Measurements from ENCODE around the gene YTHDF1.

YTHDF1 gene

GRCh38 chr20:63173552-63174191 lies 42.3 kb downstream of the YTHDF1 start:
- TF ChIP-seq CTCF (IDR thresholded peaks at IDR 0.05; ENCODE audit: low read length), result no peak
- no peak for TF ChIP-seq EZH2 (IDR thresholded peaks at IDR 0.05; ENCODE audit: borderline replicate concordance, low read length)
- H3K9ac ChIP-seq (ENCODE audit: low read length), result no peak overlapping the region
- H3K27me3 ChIP-seq (ENCODE audit: insufficient read depth, low read length), result 0 out of 2 replicates have a peak, but pooled peaks cover 7% of the 10 kb centered on the region
- H3K9me2 ChIP-seq (ENCODE audit: low read depth, low read length), result no peaks in the 10 kb centered on the region
- H3K79me2 ChIP-seq (ENCODE audit: insufficient read depth, low read length), result no peaks in the 10 kb centered on the region
- H4K20me1 ChIP-seq (ENCODE audit: insufficient read depth, low read length), result no peaks in the 10 kb centered on the region
- H3K36me3 ChIP-seq (ENCODE audit: insufficient read depth, low read length), result no peaks in the 10 kb centered on the region
- no peak overlapping the region for H3K4me2 ChIP-seq (ENCODE audit: low read length)
- H3F3A ChIP-seq (ENCODE audit: insufficient read depth, low read length), result no peaks in the 10 kb centered on the region
- no peak overlapping the region for H3K27ac ChIP-seq (ENCODE audit: low read depth, low read length, poor library complexity, severe bottlenecking)
- H3K4me1 ChIP-seq (ENCODE audit: insufficient read depth, low read length, severe bottlenecking), result no peaks in the 10 kb centered on the region
- no peak overlapping the region for H2AFZ ChIP-seq (ENCODE audit: low read length)
- H3K9me3 ChIP-seq (ENCODE audit: low read length), result no peaks in the 10 kb centered on the region
- H3K4me3 ChIP-seq (ENCODE audit: low read depth, low read length, poor library complexity, severe bottlenecking), result no peak overlapping the region

GRCh38 chr20:63172726-63173125 lies 43.2 kb downstream of the YTHDF1 start:
- 0 out of 2 replicates have a peak, but pooled peaks cover 7% of the 10 kb centered on the region for H3K27me3 ChIP-seq (ENCODE audit: insufficient read depth, low read length)
- H3K27ac ChIP-seq (ENCODE audit: low read depth, low read length, poor library complexity, severe bottlenecking), result no peak overlapping the region
- H3K36me3 ChIP-seq (ENCODE audit: insufficient read depth, low read length), result no peaks in the 10 kb centered on the region
- TF ChIP-seq EZH2 (IDR thresholded peaks at IDR 0.05; ENCODE audit: borderline replicate concordance, low read length) (no peak), CTCF (IDR thresholded peaks at IDR 0.05; ENCODE audit: low read length) (peak; percentile 47)
- no peaks in the 10 kb centered on the region for H3K4me1 ChIP-seq (ENCODE audit: insufficient read depth, low read length, severe bottlenecking)
- no peaks in the 10 kb centered on the region for H3K9me2 ChIP-seq (ENCODE audit: low read depth, low read length)
- no peak overlapping the region for H3K4me3 ChIP-seq (ENCODE audit: low read depth, low read length, poor library complexity, severe bottlenecking)
- no peaks in the 10 kb centered on the region for H4K20me1 ChIP-seq (ENCODE audit: insufficient read depth, low read length)
- no peak overlapping the region for H3K4me2 ChIP-seq (ENCODE audit: low read length)
- H3K9me3 ChIP-seq (ENCODE audit: low read length), result no peaks in the 10 kb centered on the region
- H3F3A ChIP-seq (ENCODE audit: insufficient read depth, low read length), result no peaks in the 10 kb centered on the region
- no peaks in the 10 kb centered on the region for H3K79me2 ChIP-seq (ENCODE audit: insufficient read depth, low read length)
- H3K9ac ChIP-seq (ENCODE audit: low read length), result no peak overlapping the region
- no peak overlapping the region for H2AFZ ChIP-seq (ENCODE audit: low read length)

GRCh38 chr20:63171991-63172390 lies 43.9 kb downstream of the YTHDF1 start:
- no peak overlapping the region for H3K27ac ChIP-seq (ENCODE audit: low read depth, low read length, poor library complexity, severe bottlenecking)
- no peaks in the 10 kb centered on the region for H3K36me3 ChIP-seq (ENCODE audit: insufficient read depth, low read length)
- H3K27me3 ChIP-seq (ENCODE audit: insufficient read depth, low read length), result 0 out of 2 replicates have a peak, but pooled peaks cover 7% of the 10 kb centered on the region
- H3K79me2 ChIP-seq (ENCODE audit: insufficient read depth, low read length), result no peaks in the 10 kb centered on the region
- H2AFZ ChIP-seq (ENCODE audit: low read length), result no peak overlapping the region
- H3K9me3 ChIP-seq (ENCODE audit: low read length), result no peaks in the 10 kb centered on the region
- no peak overlapping the region for H3K4me2 ChIP-seq (ENCODE audit: low read length)
- H3F3A ChIP-seq (ENCODE audit: insufficient read depth, low read length), result no peaks in the 10 kb centered on the region
- no peaks in the 10 kb centered on the region for H3K4me1 ChIP-seq (ENCODE audit: insufficient read depth, low read length, severe bottlenecking)
- H3K9me2 ChIP-seq (ENCODE audit: low read depth, low read length), result no peaks in the 10 kb centered on the region
- no peak overlapping the region for H3K4me3 ChIP-seq (ENCODE audit: low read depth, low read length, poor library complexity, severe bottlenecking)
- H4K20me1 ChIP-seq (ENCODE audit: insufficient read depth, low read length), result no peaks in the 10 kb centered on the region
- no peak for TF ChIP-seq CTCF (IDR thresholded peaks at IDR 0.05; ENCODE audit: low read length)
- TF ChIP-seq EZH2 (IDR thresholded peaks at IDR 0.05; ENCODE audit: borderline replicate concordance, low read length), result no peak
- H3K9ac ChIP-seq (ENCODE audit: low read length), result no peak overlapping the region
